ENCODE measurements around the gene TMEM147. TPM values are rescaled to one million over a fixed set of nuclear protein-coding genes. Genes with fewer than 3 reads are reported as not detected.

Gene TMEM147
- total and polyA plus RNA-seq, 2 of the 13 experiments (the other 11 are each of a cell fraction or from before 2014, with no cell fraction given), result 141 to 176 TPM

DNA sequence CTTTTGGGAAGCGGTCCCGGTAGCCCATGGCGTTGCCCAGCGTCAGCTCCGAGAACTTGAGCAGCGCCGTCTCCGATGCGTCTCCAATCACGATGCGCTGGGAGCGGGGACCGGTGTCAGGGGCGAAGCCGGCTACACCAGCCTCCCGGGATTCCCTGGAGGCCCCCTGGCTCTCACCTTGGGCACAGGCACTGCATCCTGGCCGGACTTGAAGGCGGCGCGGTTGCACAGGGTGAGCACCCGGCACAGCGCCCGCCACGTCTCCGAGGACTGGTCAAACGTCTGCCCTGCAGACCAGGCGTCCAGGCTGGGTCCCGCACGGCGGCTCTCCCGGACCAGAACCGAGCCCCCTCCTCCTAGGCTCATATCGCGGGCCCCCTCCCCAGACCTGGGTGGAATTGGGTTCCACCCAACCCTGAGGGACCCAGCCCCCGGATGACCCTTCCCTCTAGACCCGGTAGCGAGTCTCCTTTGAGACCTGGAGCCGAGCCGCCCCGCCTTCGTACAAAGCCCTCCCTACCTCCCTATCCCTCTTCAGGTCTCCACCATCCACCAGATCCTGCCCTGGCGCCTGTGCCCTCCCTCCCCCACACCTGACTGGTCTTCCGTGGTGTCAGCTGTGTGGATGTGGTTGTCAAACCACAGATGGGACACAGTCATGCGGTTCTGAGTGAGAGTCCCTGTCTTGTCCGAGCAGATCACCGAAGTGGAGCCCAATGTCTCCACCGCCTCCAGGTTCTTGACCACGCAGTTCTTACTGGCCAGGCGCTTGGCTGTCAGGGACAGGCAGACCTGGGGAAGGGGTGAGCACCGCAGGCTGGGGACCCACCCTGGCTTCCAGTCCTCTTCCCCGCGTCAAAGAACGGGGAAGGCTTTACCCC is 13.2 kb downstream of the TMEM147 start:
- H3K4me3 ChIP-seq (replicated peaks in 1 of 3; ENCODE audit: insufficient read depth in 1 of 3, low read depth in 2 of 3, low read length in 3 of 3), result no peak overlapping the region; a peak in 1 of 6 replicates
- H3K27me3 ChIP-seq (ENCODE audit: control insufficient read depth in 1 of 2, insufficient read depth in 2 of 2, low read length in 2 of 2), result peaks cover 1 to 54% of the 10 kb centered on the region in 2 experiments; a peak in 3 of 5 replicates
- DNase-seq (ENCODE audit: low spot score) (no peak), ATAC-seq (no peak), FAIRE-seq (no peak)
- no TSS peak for BruUV-seq (replicated peaks)
- H3K36me3 ChIP-seq (replicated peaks in 1 of 2; ENCODE audit: control insufficient read depth in 1 of 2, insufficient read depth in 2 of 2, low read length in 2 of 2), result no peaks in the 10 kb centered on the region
- no peaks in the 10 kb centered on the region for H4K20me1 ChIP-seq (ENCODE audit: insufficient read depth, low read length)
- 74% methylated on average over 18 of the region's 53 CpGs for WGBS (ENCODE audit: low lambda C conversion rate)
- H2AFZ ChIP-seq (ENCODE audit: low read length), result no peak overlapping the region
- peaks cover 25% of the 10 kb centered on the region for H3K4me1 ChIP-seq (ENCODE audit: insufficient read depth, low read length)
- intact Hi-C loops (cut with micrococcal nuclease; ENCODE audit: unreplicated experiment) (loop anchor here (5.0 to 10.0 kb wide), 3 partner anchors 34 to 86 kb away; partner anchors contain the start of genes COX6B1, ETV2 and HAUS5), in situ Hi-C loops (cut with HindIII; ENCODE audit: extremely low pct_ligation_motif_present, low pct_unique_long_range_greater_than_20kb) (loop anchor here (5.0 kb wide), 1 partner anchor 34 kb away; no protein-coding TSS in a partner anchor)
- POLR2A ChIA-PET, result interaction anchor here (1.1 to 1.4 kb wide), 7 partner anchors 9 to 144 kb away, joined by 3 to 6 read pairs (median 4); partner anchors contain the start of gene COX6B1
- no peak overlapping the region for H3K4me2 ChIP-seq (ENCODE audit: low read depth, low read length)
- no peaks in the 10 kb centered on the region for H3K79me2 ChIP-seq (ENCODE audit: insufficient read depth, low read length)
- TF ChIP-seq HDAC6 (IDR thresholded peaks at IDR 0.05; ENCODE audit: low read depth, low read length), result no peak
- TF ChIP-seq ZNF83 (CRISPR knock-in tag; IDR thresholded peaks at IDR 0.05; ENCODE audit: borderline replicate concordance), result no peak
- no peak for TF ChIP-seq ZNF569 (CRISPR knock-in tag; IDR thresholded peaks at IDR 0.05; ENCODE audit: borderline replicate concordance)
- TF ChIP-seq MAFG (CRISPR knock-in tag; IDR thresholded peaks at IDR 0.05), result no peak
- TF ChIP-seq NFIC (IDR thresholded peaks at IDR 0.05; ENCODE audit: low read length), result no peak
- TF ChIP-seq HCFC1 (IDR thresholded peaks at IDR 0.05; ENCODE audit: low read depth, low read length), result no peak
- no peaks in the 10 kb centered on the region for H3K9me3 ChIP-seq (ENCODE audit: low read length)
- H3K9ac ChIP-seq (ENCODE audit: insufficient read depth, low read depth, low read length), result no peak overlapping the region
- CTCF ChIA-PET (ENCODE audit: low intra/inter-chr PET ratio, low total read pairs), result interaction anchor here (1.0 to 1.8 kb wide), 2 partner anchors 34 to 135 kb away, joined by 3 to 4 read pairs; no protein-coding TSS in a partner anchor
- H3K27ac ChIP-seq (ENCODE audit: extremely low read length, insufficient read depth, low read length), result no peak overlapping the region

DNA sequence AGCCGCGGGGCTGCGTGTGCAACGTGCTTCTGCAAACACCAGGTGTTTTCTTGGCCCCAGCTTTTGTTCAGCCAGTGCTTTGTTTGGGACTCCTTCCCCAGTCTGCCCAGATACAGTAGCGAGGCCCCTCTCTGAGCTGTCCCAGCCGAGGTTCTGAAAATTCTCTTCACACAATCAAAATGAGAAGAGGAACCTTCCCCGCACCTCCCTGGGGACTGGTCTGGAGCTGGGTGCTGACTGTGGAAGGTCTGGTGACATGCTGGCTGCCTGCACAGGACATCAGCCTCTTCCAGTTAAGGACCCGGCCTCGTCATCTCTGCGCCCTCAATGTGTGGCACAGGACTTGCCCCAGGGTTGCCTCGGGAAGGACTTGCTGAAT is 13.8 kb downstream of the TMEM147 start:
- H4K20me1 ChIP-seq (ENCODE audit: insufficient read depth, low read length), result no peaks in the 10 kb centered on the region
- no TSS peak for BruUV-seq (replicated peaks)
- H3K4me2 ChIP-seq (ENCODE audit: low read depth, low read length), result no peak overlapping the region
- in situ Hi-C loops (cut with HindIII; ENCODE audit: extremely low pct_ligation_motif_present, low pct_unique_long_range_greater_than_20kb), result loop anchor here (5.0 kb wide), 1 partner anchor 33 kb away; no protein-coding TSS in a partner anchor
- WGBS (ENCODE audit: low lambda C conversion rate), result 25% methylated on average over 7 of the region's 11 CpGs
- no peaks in the 10 kb centered on the region for H3K36me3 ChIP-seq (replicated peaks in 1 of 2; ENCODE audit: control insufficient read depth in 1 of 2, insufficient read depth in 2 of 2, low read length in 2 of 2)
- no peak overlapping the region for H2AFZ ChIP-seq (ENCODE audit: low read length)
- H3K4me1 ChIP-seq (ENCODE audit: insufficient read depth, low read length), result peaks cover 19% of the 10 kb centered on the region
- H3K27ac ChIP-seq (ENCODE audit: extremely low read length, insufficient read depth, low read length), result no peak overlapping the region
- no peak overlapping the region for H3K4me3 ChIP-seq (replicated peaks in 1 of 3; ENCODE audit: insufficient read depth in 1 of 3, low read depth in 2 of 3, low read length in 3 of 3)
- no peak for DNase-seq (ENCODE audit: low spot score)
- FAIRE-seq, result no peak
- H3K9ac ChIP-seq (ENCODE audit: insufficient read depth, low read depth, low read length), result no peak overlapping the region
- H3K79me2 ChIP-seq (ENCODE audit: insufficient read depth, low read length), result no peaks in the 10 kb centered on the region
- no peak for TF ChIP-seq NAIF1 (CRISPR knock-in tag; IDR thresholded peaks at IDR 0.05; ENCODE audit: borderline replicate concordance)
- no peak for TF ChIP-seq NFE2L2 (IDR thresholded peaks at IDR 0.05; ENCODE audit: low read length)
- no peak for TF ChIP-seq HOXA7 (CRISPR knock-in tag; IDR thresholded peaks at IDR 0.05)
- TF ChIP-seq ATF1 (CRISPR knock-in tag; IDR thresholded peaks at IDR 0.05), result no peak
- no peak for TF ChIP-seq HNF4G (IDR thresholded peaks at IDR 0.05; ENCODE audit: borderline replicate concordance, low read depth, low read length)
- no peak for TF ChIP-seq HNF4G (CRISPR knock-in tag; IDR thresholded peaks at IDR 0.05; ENCODE audit: borderline replicate concordance, low read depth)
- ATAC-seq, result no peak
- H3K27me3 ChIP-seq (ENCODE audit: control insufficient read depth in 1 of 2, insufficient read depth in 2 of 2, low read length in 2 of 2), result peaks cover 1 to 48% of the 10 kb centered on the region in 2 experiments; a peak in 3 of 5 replicates
- intact Hi-C loops (cut with micrococcal nuclease; ENCODE audit: unreplicated experiment), result loop anchor here (5.0 to 10.0 kb wide), 3 partner anchors 33 to 86 kb away; partner anchors contain the start of genes COX6B1, ETV2 and HAUS5
- CTCF ChIA-PET (ENCODE audit: low intra/inter-chr PET ratio, low total read pairs), result no interaction called here
- POLR2A ChIA-PET, result no interaction called here
- no peaks in the 10 kb centered on the region for H3K9me3 ChIP-seq (ENCODE audit: low read length)

Measured in HepG2 (cell line).